B cell (primary cell): ENCODE results near the gene PTPRT.

ENCODE experiments used
- CTCF ChIP-seq: fragments of 200-600 bp; IDR thresholded peaks from one replicate; pipeline ENCODE4 v1.8.0; 2022; ENCODE audit warnings: antibody characterized with exemption, mild to moderate bottlenecking
- EZH2 ChIP-seq: IDR thresholded peaks from 2 replicates; pipeline ENCODE4 v1.6.1; 2012; ENCODE audit warnings: borderline replicate concordance, low read depth, mild to moderate bottlenecking, moderate library complexity, low read length; ENCODE audit not compliant: insufficient read depth, poor library complexity, severe bottlenecking

- TF ChIP-seq CTCF (no peak), EZH2 (no peak)
Observed at GRCh38 chr20:43028470-43028869, 161.2 kb downstream of the PTPRT start.
